Measurements from ENCODE around the gene UHMK1.
"Not testable (repeated sequence)": the region's sequence is repeated elsewhere in the genome, so short reads cannot be mapped to it uniquely, and the experiment has no call there.

Gene UHMK1

GRCh38 chr1:162566870-162567269, 69.3 kb downstream of the UHMK1 start:
- no peak for DNase-seq (ENCODE audit: low read depth)

- no peak for DNase-seq (ENCODE audit: low read depth)
Measured at GRCh38 chr1:162568802-162569201, 71.2 kb downstream of the UHMK1 start.

- no peak for DNase-seq (ENCODE audit: low read depth)
Measured at GRCh38 chr1:162570718-162571117, 73.1 kb downstream of the UHMK1 start.

DNA sequence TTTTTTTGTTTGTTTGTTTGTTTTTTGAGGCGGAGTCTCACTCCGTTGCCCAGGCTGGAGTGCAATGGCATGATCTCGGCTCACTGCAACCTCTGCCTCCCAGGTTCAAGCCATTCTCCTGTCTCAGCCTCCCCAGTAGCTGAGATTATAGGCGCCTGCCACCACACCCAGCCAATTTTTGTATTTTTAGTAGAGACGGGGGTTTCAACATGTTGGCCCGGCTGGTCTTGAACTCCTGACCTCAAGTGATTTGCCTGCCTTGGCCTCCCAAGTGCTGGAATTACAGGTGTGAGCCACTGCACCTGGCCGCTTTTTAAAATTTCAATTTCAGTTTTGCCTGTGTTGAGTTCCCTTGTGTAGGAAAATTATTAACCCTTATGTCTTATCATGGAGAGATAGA, 73.5 kb downstream of the UHMK1 start:
- not testable (repeated sequence) for DNase-seq (ENCODE audit: low read depth)

DNA sequence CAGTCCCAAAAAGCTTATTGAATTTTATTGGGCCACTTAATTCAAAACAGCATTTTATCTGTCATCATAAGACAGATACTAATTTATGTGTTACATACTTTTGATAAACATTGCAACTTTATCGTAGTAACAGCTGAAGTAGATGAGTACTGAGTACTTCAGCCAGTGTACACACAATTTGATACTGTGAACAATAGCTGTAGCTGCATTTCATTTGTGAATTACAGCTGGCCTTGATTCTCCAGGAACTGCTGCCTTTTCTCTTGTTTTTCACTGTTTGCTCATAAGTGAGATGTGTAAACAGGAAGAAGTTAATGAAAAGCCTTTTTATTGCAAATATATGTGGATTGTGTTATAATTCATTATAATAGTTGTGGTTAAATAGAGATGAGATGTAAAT, 74.1 kb downstream of the UHMK1 start:
- no peak for DNase-seq (ENCODE audit: low read depth)

DNA sequence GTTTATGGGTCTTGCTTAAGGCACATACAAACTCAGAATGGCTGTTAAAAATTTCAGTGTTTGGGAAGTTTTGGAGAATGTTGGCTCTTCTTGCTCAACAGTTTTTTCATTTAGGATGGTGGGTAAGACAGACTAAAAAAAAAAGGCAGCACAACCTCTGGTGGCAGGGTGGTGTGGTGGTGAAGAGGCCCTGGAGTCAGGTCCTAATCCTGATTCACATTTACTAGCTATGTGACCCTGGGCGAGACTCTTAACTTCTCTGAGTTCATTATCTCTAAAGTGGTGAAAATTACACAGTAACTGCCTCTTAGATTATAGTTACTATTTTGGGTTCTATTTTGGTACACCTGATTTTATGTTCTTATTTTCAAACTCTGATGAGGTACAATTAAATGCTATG, 75.5 kb downstream of the UHMK1 start:
- DNase-seq (ENCODE audit: low read depth): no peak

- no peak for DNase-seq (ENCODE audit: low read depth)
Measured at GRCh38 chr1:162578071-162578700, 80.6 kb downstream of the UHMK1 start.

DNA sequence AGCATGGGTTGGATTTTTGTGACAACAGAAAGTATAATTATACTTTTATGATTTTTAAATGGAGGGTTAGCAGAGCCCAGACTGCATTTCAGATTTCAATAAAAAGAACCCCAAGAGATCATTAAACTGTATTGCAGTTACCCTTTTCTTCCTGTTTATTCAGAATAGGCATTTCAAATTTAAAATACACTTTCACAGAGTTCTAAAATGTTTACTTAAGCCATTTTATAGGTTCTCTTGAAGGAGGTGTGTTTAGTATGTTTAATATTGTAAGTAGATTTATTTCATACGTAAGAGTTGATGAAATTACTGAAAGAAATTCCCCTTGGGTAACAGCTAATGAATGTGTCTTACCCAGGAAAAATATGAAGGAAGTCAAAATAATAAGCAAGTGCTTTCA, 81.3 kb downstream of the UHMK1 start:
- no peak for DNase-seq (ENCODE audit: low read depth)
